ENCODE measurements around the gene ENPP1.

Gene ENPP1

GRCh38 chr6:131807321-131807643, 538 bp upstream of the ENPP1 start:
- peak overlapping the region; percentile 24 for H3K4me3 ChIP-seq (replicated peaks; ENCODE audit: low read depth, low read length)

GRCh38 chr6:131808460-131809269, 845 bp downstream of the ENPP1 start:
- no peaks in the 10 kb centered on the region for H3K36me3 ChIP-seq (ENCODE audit: control insufficient read depth, insufficient read depth, low read length)
- no peaks in the 10 kb centered on the region; the same call in none of the 2 replicates for H3K27me3 ChIP-seq (replicated peaks; ENCODE audit: control insufficient read depth, insufficient read depth, low read length)
- TF ChIP-seq CTCF (IDR thresholded peaks at IDR 0.05; ENCODE audit: insufficient read depth, low read length, poor library complexity, severe bottlenecking) = no peak
- H3K4me3 ChIP-seq (replicated peaks; ENCODE audit: low read depth, low read length) = peak overlapping the region; percentile 22; the same call in 1 of the 2 replicates
- no peak for DNase-seq (ENCODE audit: extremely low read depth, insufficient read length)

More at GRCh38 chr6:131807321-131807643, 538 bp upstream of the ENPP1 start:
- Histone ChIP-seq H3K27me3 (replicated peaks; ENCODE audit: control insufficient read depth, insufficient read depth, low read length) (no peaks in the 10 kb centered on the region; the same call in none of the 2 replicates), H3K36me3 (ENCODE audit: control insufficient read depth, insufficient read depth, low read length) (no peaks in the 10 kb centered on the region)
- no peak for TF ChIP-seq CTCF (IDR thresholded peaks at IDR 0.05; ENCODE audit: insufficient read depth, low read length, poor library complexity, severe bottlenecking)
- no peak for DNase-seq (ENCODE audit: extremely low read depth, insufficient read length)

- no peak for TF ChIP-seq CTCF (IDR thresholded peaks at IDR 0.05; ENCODE audit: insufficient read depth, low read length, poor library complexity, severe bottlenecking)
- DNase-seq (ENCODE audit: extremely low read depth, insufficient read length) = no peak
- Histone ChIP-seq H3K4me3 (replicated peaks; ENCODE audit: low read depth, low read length) (no peak overlapping the region), H3K27me3 (replicated peaks; ENCODE audit: control insufficient read depth, insufficient read depth, low read length) (no peaks in the 10 kb centered on the region; the same call in none of the 2 replicates), H3K36me3 (ENCODE audit: control insufficient read depth, insufficient read depth, low read length) (no peaks in the 10 kb centered on the region)
Measured at GRCh38 chr6:131811500-131811899, 3.7 kb downstream of the ENPP1 start.

GRCh38 chr6:131813991-131814390, 6.2 kb downstream of the ENPP1 start:
- no peak for TF ChIP-seq CTCF (IDR thresholded peaks at IDR 0.05; ENCODE audit: insufficient read depth, low read length, poor library complexity, severe bottlenecking)
- no peaks in the 10 kb centered on the region for H3K36me3 ChIP-seq (ENCODE audit: control insufficient read depth, insufficient read depth, low read length)
- DNase-seq (ENCODE audit: extremely low read depth, insufficient read length) = no peak
- no peaks in the 10 kb centered on the region; the same call in 1 of the 2 replicates for H3K27me3 ChIP-seq (replicated peaks; ENCODE audit: control insufficient read depth, insufficient read depth, low read length)
- H3K4me3 ChIP-seq (replicated peaks; ENCODE audit: low read depth, low read length) = no peak overlapping the region

GRCh38 chr6:131816869-131817268, 9.0 kb downstream of the ENPP1 start:
- TF ChIP-seq CTCF (IDR thresholded peaks at IDR 0.05; ENCODE audit: insufficient read depth, low read length, poor library complexity, severe bottlenecking) = no peak
- Histone ChIP-seq H3K4me3 (replicated peaks; ENCODE audit: low read depth, low read length) (no peak overlapping the region), H3K36me3 (ENCODE audit: control insufficient read depth, insufficient read depth, low read length) (no peaks in the 10 kb centered on the region), H3K27me3 (replicated peaks; ENCODE audit: control insufficient read depth, insufficient read depth, low read length) (no peaks in the 10 kb centered on the region; the same call in 1 of the 2 replicates)
- no peak for DNase-seq (ENCODE audit: extremely low read depth, insufficient read length)
